ENCODE results near the gene HPS1. TPM values are rescaled to one million over a fixed set of nuclear protein-coding genes. Genes with fewer than 3 reads are reported as not detected.

HPS1 gene
- total and polyA plus RNA-seq, 2 of the 8 experiments (the other 6 are each of a cell fraction or from before 2014, with no cell fraction given) = 38.7 to 61.7 TPM

DNA sequence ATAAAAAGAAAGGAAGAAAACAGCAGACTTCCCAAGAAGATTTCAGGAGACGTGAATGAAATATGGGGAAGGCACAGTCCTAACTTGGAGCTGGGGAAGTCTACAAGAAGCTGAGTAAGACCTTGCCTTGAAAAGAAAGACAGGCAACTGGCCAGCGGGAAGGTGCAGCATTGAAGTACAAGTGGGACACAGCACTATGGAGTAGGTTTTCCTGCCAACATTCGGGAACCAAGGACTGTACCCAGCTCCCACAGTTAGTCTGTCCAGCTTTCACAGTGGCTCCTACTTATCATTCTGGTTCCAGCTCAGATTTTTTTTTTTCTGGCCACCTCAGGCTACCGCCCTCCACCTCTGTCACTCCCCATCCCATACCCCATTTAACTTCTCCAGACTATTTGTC lies 10.0 kb downstream of the HPS1 start (continued):
- TF ChIP-seq, protein P1, sequence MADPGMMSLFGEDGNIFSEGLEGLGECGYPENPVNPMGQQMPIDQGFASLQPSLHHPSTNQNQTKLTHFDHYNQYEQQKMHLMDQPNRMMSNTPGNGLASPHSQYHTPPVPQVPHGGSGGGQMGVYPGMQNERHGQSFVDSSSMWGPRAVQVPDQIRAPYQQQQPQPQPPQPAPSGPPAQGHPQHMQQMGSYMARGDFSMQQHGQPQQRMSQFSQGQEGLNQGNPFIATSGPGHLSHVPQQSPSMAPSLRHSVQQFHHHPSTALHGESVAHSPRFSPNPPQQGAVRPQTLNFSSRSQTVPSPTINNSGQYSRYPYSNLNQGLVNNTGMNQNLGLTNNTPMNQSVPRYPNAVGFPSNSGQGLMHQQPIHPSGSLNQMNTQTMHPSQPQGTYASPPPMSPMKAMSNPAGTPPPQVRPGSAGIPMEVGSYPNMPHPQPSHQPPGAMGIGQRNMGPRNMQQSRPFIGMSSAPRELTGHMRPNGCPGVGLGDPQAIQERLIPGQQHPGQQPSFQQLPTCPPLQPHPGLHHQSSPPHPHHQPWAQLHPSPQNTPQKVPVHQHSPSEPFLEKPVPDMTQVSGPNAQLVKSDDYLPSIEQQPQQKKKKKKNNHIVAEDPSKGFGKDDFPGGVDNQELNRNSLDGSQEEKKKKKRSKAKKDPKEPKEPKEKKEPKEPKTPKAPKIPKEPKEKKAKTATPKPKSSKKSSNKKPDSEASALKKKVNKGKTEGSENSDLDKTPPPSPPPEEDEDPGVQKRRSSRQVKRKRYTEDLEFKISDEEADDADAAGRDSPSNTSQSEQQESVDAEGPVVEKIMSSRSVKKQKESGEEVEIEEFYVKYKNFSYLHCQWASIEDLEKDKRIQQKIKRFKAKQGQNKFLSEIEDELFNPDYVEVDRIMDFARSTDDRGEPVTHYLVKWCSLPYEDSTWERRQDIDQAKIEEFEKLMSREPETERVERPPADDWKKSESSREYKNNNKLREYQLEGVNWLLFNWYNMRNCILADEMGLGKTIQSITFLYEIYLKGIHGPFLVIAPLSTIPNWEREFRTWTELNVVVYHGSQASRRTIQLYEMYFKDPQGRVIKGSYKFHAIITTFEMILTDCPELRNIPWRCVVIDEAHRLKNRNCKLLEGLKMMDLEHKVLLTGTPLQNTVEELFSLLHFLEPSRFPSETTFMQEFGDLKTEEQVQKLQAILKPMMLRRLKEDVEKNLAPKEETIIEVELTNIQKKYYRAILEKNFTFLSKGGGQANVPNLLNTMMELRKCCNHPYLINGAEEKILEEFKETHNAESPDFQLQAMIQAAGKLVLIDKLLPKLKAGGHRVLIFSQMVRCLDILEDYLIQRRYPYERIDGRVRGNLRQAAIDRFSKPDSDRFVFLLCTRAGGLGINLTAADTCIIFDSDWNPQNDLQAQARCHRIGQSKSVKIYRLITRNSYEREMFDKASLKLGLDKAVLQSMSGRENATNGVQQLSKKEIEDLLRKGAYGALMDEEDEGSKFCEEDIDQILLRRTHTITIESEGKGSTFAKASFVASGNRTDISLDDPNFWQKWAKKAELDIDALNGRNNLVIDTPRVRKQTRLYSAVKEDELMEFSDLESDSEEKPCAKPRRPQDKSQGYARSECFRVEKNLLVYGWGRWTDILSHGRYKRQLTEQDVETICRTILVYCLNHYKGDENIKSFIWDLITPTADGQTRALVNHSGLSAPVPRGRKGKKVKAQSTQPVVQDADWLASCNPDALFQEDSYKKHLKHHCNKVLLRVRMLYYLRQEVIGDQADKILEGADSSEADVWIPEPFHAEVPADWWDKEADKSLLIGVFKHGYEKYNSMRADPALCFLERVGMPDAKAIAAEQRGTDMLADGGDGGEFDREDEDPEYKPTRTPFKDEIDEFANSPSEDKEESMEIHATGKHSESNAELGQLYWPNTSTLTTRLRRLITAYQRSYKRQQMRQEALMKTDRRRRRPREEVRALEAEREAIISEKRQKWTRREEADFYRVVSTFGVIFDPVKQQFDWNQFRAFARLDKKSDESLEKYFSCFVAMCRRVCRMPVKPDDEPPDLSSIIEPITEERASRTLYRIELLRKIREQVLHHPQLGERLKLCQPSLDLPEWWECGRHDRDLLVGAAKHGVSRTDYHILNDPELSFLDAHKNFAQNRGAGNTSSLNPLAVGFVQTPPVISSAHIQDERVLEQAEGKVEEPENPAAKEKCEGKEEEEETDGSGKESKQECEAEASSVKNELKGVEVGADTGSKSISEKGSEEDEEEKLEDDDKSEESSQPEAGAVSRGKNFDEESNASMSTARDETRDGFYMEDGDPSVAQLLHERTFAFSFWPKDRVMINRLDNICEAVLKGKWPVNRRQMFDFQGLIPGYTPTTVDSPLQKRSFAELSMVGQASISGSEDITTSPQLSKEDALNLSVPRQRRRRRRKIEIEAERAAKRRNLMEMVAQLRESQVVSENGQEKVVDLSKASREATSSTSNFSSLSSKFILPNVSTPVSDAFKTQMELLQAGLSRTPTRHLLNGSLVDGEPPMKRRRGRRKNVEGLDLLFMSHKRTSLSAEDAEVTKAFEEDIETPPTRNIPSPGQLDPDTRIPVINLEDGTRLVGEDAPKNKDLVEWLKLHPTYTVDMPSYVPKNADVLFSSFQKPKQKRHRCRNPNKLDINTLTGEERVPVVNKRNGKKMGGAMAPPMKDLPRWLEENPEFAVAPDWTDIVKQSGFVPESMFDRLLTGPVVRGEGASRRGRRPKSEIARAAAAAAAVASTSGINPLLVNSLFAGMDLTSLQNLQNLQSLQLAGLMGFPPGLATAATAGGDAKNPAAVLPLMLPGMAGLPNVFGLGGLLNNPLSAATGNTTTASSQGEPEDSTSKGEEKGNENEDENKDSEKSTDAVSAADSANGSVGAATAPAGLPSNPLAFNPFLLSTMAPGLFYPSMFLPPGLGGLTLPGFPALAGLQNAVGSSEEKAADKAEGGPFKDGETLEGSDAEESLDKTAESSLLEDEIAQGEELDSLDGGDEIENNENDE (IDR thresholded peaks at IDR 0.05; ENCODE audit: insufficient replicate concordance, low read length) = no peak
- TF ChIP-seq SIRT6 (IDR thresholded peaks at IDR 0.05; ENCODE audit: low read length) (no peak), KDM1A (IDR thresholded peaks at IDR 0.05; ENCODE audit: borderline replicate concordance, low read length) (no peak), TEAD4 (IDR thresholded peaks at IDR 0.05; ENCODE audit: low read depth, low read length) (no peak), KDM5A (IDR thresholded peaks at IDR 0.05; ENCODE audit: low read length) (no peak), RNF2 (IDR thresholded peaks at IDR 0.05; ENCODE audit: borderline replicate concordance, low read depth, low read length, missing control alignments, poor library complexity, severe bottlenecking) (no peak), CTBP2 (IDR thresholded peaks at IDR 0.05; ENCODE audit: borderline replicate concordance, insufficient read depth, insufficient read length, low read length) (no peak)

Measured in H1 (cell line).